PC-9 (cell line): ENCODE results near the gene SLC25A29.

Experiments
- EZH2 ChIP-seq: fragments of 200-600 bp; sonication (generic); IDR thresholded peaks from 2 replicates; pipeline ENCODE4 v1.8.0; 2017; ENCODE audit warnings: antibody characterized with exemption, low read depth
- TF ChIP-seq, protein P1 (sequence below): fragments of 200-600 bp; sonication (generic); conservative IDR thresholded peaks from 2 replicates; pipeline ENCODE4 v1.6.1; 2017; ENCODE audit warnings: mixed run types, antibody characterized with exemption, mild to moderate bottlenecking, moderate library complexity

DNA sequence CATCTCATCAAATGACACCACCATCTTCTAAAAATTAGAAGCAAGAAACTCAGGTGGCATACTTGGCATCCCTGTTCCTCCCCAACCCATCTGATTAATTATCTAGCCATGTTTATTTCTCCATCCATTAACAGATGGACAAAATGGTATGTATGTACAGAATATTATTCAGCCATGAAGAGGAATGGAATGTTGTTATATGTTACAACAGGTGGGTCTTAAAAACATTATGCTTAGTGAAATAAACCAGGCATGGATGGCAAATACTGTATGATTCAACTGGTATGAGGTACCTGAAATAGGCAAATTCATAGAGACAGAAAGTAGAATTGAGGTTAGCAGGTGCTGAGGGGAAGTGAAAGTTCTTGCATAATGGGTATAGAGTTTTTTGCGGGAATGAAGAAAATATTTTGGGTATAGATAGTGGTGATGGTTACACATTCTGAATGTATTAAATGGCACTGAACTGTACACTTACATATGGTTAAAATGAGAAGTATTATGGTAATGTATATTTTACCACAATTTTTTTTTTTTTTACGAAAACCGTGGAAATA is 49.8 kb downstream of the SLC25A29 start:
- TF ChIP-seq, protein P1, sequence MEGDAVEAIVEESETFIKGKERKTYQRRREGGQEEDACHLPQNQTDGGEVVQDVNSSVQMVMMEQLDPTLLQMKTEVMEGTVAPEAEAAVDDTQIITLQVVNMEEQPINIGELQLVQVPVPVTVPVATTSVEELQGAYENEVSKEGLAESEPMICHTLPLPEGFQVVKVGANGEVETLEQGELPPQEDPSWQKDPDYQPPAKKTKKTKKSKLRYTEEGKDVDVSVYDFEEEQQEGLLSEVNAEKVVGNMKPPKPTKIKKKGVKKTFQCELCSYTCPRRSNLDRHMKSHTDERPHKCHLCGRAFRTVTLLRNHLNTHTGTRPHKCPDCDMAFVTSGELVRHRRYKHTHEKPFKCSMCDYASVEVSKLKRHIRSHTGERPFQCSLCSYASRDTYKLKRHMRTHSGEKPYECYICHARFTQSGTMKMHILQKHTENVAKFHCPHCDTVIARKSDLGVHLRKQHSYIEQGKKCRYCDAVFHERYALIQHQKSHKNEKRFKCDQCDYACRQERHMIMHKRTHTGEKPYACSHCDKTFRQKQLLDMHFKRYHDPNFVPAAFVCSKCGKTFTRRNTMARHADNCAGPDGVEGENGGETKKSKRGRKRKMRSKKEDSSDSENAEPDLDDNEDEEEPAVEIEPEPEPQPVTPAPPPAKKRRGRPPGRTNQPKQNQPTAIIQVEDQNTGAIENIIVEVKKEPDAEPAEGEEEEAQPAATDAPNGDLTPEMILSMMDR, result no peak
- no peak for TF ChIP-seq EZH2
